Upper lobe of left lung (tissue), 4 donors: ENCODE data around the gene OGDHL.

Experiments used
- EP300 ChIP-seq, 4 donors: sonication (generic); formaldehyde crosslinking; IDR thresholded peaks; one replicate each; pipeline ENCODE4 v1.5.1; 2017; ENCODE audit warnings: antibody characterized with exemption in 4 of 4, control low read depth in 2 of 4
- POLR2A ChIP-seq, 4 donors: fragments of 450-650 bp; IDR thresholded peaks; one replicate each; pipeline ENCODE4 v1.5.1; 2016 to 2017; ENCODE audit warnings: antibody characterized with exemption in 4 of 4, mild to moderate bottlenecking in 2 of 4
- POLR2AphosphoS5 ChIP-seq, 2 donors: sonication (generic); formaldehyde crosslinking; IDR thresholded peaks; one replicate each; pipeline ENCODE4 v1.5.1; 2017; ENCODE audit warnings: antibody characterized with exemption in 2 of 2
- TF ChIP-seq, protein P1 (sequence below), 6 experiments: fragments of 450-650 bp in 4 of 6; fragments of 200-600 bp in 2 of 6; sonication (generic) in 2 of 6; IDR thresholded peaks; one replicate each; pipeline ENCODE4 v1.5.1; 2016 to 2019; ENCODE audit warnings: antibody characterized with exemption in 6 of 6

DNA sequence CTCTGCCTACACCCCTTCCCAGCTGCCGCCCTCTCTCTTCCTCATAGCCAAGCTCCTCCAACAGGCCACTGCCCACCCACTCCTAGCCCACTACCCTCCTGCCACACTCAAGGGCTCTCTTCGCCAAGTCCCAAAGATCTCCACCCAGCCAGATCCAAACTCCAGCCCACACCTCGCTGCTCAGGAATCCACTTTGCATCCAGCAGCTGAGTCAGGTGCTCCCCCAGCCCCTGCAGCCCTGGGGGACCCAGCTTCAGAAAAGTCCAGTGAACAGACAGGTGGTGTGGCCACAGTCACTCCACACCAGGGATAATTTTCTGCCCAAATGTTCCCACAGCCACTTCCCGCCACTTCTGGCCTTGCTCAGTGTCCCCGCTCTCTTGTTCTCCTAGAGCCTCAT lies 10.9 kb downstream of the OGDHL start:
- TF ChIP-seq POLR2A (IDR thresholded peaks at IDR 0.05) (no peak), EP300 (IDR thresholded peaks at IDR 0.05) (no peak), POLR2AphosphoS5 (IDR thresholded peaks at IDR 0.05) (no peak)
- TF ChIP-seq, protein P1, sequence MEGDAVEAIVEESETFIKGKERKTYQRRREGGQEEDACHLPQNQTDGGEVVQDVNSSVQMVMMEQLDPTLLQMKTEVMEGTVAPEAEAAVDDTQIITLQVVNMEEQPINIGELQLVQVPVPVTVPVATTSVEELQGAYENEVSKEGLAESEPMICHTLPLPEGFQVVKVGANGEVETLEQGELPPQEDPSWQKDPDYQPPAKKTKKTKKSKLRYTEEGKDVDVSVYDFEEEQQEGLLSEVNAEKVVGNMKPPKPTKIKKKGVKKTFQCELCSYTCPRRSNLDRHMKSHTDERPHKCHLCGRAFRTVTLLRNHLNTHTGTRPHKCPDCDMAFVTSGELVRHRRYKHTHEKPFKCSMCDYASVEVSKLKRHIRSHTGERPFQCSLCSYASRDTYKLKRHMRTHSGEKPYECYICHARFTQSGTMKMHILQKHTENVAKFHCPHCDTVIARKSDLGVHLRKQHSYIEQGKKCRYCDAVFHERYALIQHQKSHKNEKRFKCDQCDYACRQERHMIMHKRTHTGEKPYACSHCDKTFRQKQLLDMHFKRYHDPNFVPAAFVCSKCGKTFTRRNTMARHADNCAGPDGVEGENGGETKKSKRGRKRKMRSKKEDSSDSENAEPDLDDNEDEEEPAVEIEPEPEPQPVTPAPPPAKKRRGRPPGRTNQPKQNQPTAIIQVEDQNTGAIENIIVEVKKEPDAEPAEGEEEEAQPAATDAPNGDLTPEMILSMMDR (IDR thresholded peaks at IDR 0.05) = no peak
